ENCODE results near the gene SLC38A5. TPM values are rescaled to one million over a fixed set of nuclear protein-coding genes. Genes with fewer than 3 reads are reported as not detected.

SLC38A5 gene
- total RNA-seq, 3 donors from 2014 or later = 247 to 282 (median 271) TPM

DNA sequence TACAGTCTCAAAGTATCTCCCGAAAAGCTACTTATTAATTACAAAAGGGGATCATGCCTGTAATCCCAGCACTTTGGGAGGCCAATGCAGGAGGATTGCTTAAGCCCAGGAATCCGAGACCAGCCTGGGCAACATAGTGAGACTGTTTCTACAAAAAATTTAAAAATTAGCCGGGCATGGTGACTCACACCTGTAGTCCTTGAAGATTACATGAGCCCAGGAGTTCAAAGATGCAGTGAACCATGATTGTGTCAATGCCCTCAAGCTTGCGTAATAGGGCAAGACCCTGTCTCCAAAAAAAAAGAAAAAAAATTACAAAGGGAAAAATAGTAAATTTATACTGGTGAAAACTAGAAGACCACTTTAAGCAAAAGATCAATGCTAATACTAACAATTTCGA lies 35.4 kb upstream of the SLC38A5 start:
- H3K4me1 Mint-ChIP-seq (ENCODE audit: low read depth) = peaks cover 13% of the 10 kb centered on the region
- H3K27me3 Mint-ChIP-seq (ENCODE audit: low read depth) = no peaks in the 10 kb centered on the region
- no peak overlapping the region for H3K4me3 Mint-ChIP-seq
- H3K36me3 Mint-ChIP-seq (ENCODE audit: insufficient read depth) = no peaks in the 10 kb centered on the region
- H3K9me3 Mint-ChIP-seq = no peaks in the 10 kb centered on the region
- no peak for DNase-seq
- ATAC-seq = no peak

DNA sequence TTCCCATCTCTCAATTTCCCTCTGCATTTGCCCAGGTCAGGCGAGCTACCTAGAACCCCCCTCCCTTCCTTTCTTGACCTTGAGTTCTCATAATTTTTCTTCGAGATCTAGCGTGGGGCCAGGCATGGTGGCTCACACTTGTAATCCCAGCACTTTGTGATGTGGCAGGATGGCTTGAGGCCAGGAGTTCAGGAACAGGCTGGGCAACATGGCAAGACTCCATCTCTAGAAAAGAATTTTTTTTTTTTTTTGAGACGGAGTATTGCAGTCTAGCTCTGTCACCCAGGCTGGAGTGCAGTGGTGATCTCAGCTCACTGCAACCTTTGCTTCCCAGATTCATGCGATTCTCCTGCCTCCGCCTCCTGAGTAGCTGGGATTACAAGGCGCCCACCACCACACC lies 34.2 kb upstream of the SLC38A5 start:
- no peak for ATAC-seq
- Mint-ChIP-seq H3K4me1 (ENCODE audit: low read depth) (peaks cover 3% of the 10 kb centered on the region), H3K36me3 (ENCODE audit: insufficient read depth) (no peaks in the 10 kb centered on the region), H3K27me3 (ENCODE audit: low read depth) (no peaks in the 10 kb centered on the region), H3K9me3 (no peaks in the 10 kb centered on the region), H3K4me3 (no peak overlapping the region)
- DNase-seq = no peak

DNA sequence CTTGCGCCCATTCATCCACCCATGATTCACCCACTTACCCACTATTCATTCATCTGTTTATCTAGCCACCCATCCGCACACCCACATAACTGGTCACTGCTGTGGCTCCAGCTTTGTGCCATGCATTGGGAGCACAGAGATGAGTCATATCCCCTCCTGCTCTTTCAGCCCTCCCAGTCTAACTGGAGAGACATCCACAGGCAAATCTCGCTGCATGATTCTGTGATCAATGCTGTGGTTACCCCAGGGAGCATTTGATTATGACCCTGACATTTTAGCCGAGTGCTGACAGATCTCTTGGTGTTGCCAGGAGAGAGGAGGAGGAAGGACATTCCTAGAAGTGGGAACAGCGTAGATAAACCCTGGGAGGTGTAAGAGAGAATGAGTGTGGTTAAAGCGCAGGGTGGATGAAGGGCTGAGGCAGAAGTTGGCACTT lies 28.3 kb upstream of the SLC38A5 start:
- H3K36me3 Mint-ChIP-seq (ENCODE audit: insufficient read depth) = no peaks in the 10 kb centered on the region
- no peak overlapping the region for H3K4me3 Mint-ChIP-seq
- H3K4me1 Mint-ChIP-seq (ENCODE audit: low read depth) = no peaks in the 10 kb centered on the region
- no peak for ATAC-seq
- DNase-seq = no peak
- H3K9me3 Mint-ChIP-seq = no peaks in the 10 kb centered on the region
- no peaks in the 10 kb centered on the region for H3K27me3 Mint-ChIP-seq (ENCODE audit: low read depth)

DNA sequence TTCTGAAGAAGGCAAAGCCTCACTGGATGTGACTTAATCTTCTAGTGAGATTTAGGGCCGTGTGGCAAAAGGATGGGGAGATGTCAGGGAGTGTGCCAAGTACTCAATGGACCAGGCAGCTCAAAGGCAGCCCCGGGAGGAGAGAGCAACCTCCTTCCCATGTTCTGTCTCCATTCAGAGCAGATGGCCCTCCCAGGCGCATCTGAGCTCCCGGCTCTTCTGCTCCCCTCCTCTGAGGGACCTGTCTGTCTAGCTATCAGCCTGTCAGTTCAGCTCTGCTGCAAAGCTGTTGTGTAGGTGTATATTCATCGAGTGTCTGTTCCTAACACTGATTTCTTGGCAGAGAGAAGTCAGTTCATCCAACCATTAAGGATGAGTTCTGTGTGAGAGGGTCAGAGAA lies 27.8 kb upstream of the SLC38A5 start:
- ATAC-seq = no peak
- no peaks in the 10 kb centered on the region for H3K4me1 Mint-ChIP-seq (ENCODE audit: low read depth)
- no peaks in the 10 kb centered on the region for H3K36me3 Mint-ChIP-seq (ENCODE audit: insufficient read depth)
- no peak overlapping the region for H3K4me3 Mint-ChIP-seq
- no peaks in the 10 kb centered on the region for H3K27me3 Mint-ChIP-seq (ENCODE audit: low read depth)
- H3K9me3 Mint-ChIP-seq = no peaks in the 10 kb centered on the region
- no peak for DNase-seq

DNA sequence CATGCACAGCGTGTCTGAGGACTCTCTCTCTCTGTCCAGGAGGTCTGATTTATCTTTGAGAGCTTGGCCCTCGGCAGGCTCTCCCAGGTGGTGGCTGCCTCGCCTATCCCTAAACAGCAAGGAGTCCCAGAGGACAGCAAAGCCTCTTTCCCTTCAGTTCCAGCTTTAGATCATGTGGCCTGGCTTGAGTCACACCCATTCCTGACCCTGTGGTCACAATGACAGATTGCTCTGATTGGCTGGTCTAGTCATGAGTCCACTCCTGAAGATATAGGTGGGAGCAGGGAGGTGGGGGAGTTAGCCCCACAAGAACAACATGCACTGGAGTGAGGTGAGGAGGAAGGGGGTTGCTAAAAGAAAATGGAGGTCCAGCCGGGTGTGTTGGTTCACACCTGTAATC lies 26.6 kb upstream of the SLC38A5 start:
- no peak for ATAC-seq
- no peaks in the 10 kb centered on the region for H3K36me3 Mint-ChIP-seq (ENCODE audit: insufficient read depth)
- H3K9me3 Mint-ChIP-seq = no peaks in the 10 kb centered on the region
- no peak for DNase-seq
- H3K4me1 Mint-ChIP-seq (ENCODE audit: low read depth) = no peaks in the 10 kb centered on the region
- no peaks in the 10 kb centered on the region for H3K27me3 Mint-ChIP-seq (ENCODE audit: low read depth)
- H3K4me3 Mint-ChIP-seq = no peak overlapping the region

DNA sequence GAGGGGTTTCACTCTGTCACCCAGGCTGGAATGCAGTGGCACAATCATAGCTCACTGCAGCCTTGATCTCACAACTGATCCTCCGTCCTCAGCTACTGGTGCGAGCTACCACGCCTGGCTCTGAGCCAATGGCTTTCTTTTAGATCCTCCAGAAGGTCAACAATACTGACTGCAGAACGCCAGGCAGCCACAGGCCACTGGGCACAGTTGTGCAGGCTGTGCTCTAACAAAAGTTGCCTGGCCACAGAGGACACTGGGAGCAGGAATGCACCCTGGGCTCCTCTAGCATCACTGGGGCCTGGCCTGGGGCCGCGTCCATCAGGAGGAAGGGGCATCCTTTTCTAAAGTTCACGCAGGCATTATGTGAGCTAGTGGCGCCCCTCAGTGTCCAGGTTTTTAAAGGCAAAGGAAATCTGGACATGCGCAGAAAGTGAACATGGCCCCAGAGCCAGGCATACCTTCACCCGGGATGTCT lies 23.9 kb upstream of the SLC38A5 start:
- no peaks in the 10 kb centered on the region for H3K9me3 Mint-ChIP-seq
- H3K36me3 Mint-ChIP-seq (ENCODE audit: insufficient read depth) = no peaks in the 10 kb centered on the region
- ATAC-seq = no peak
- no peak for DNase-seq
- no peaks in the 10 kb centered on the region for H3K27me3 Mint-ChIP-seq (ENCODE audit: low read depth)
- no peak overlapping the region for H3K4me3 Mint-ChIP-seq
- no peaks in the 10 kb centered on the region for H3K4me1 Mint-ChIP-seq (ENCODE audit: low read depth)

DNA sequence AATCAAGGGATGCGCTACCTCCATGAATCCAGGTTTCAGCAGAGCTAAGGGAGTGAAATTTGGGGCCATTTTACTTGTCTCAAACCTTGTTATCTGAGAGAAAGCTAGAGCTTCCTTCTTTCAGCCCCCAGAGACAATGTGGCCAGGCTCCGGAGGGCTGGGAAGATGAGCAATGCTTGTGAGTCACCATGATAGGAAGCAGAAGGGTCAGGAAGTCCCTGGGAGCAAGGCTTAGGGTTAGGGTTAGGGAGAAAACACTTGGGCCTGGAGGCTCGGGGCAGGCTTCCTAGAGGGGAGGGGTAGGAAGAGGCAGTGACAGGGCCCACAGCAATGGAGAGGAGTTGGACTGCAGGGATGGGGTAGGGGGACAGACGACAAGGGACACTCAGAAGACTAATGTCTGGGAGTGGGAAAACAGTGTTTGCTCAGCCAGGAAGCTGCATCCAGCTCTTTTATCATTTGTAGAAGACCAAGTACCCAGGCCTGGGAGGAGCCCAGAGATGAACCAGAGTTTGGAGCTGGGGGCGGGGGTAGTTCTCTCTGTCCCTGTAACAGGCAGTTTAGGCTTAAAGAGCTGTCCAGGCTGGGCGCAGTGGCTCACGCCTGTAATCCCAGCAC lies 22.3 kb upstream of the SLC38A5 start:
- DNase-seq (no peak), ATAC-seq (no peak)
- Mint-ChIP-seq H3K4me3 (no peak overlapping the region), H3K4me1 (ENCODE audit: low read depth) (no peaks in the 10 kb centered on the region), H3K27me3 (ENCODE audit: low read depth) (no peaks in the 10 kb centered on the region), H3K36me3 (ENCODE audit: insufficient read depth) (no peaks in the 10 kb centered on the region), H3K9me3 (no peaks in the 10 kb centered on the region)

DNA sequence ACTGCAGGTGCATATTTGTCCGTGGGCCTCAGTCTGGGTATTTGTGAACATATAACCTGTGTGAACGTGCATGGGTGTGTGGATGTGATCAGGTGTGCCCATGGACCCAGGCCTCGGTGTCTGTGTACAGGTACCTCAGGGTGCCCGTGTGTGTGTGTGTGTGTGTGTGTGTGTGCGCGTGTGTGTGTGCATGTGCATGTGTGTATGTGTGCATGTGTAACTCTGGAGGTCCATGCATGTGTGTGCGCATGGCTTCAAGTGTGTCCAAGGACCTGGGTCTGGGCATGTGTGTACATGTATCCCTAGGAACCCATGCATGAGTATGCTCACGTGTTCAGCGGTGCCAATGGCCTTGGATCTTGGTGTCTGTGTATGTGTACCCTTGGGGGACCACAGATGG lies 21.7 kb upstream of the SLC38A5 start:
- DNase-seq (no peak), ATAC-seq (no peak)
- Mint-ChIP-seq H3K9me3 (no peaks in the 10 kb centered on the region), H3K27me3 (ENCODE audit: low read depth) (no peaks in the 10 kb centered on the region), H3K36me3 (ENCODE audit: insufficient read depth) (no peaks in the 10 kb centered on the region), H3K4me1 (ENCODE audit: low read depth) (no peaks in the 10 kb centered on the region), H3K4me3 (no peak overlapping the region)

DNA sequence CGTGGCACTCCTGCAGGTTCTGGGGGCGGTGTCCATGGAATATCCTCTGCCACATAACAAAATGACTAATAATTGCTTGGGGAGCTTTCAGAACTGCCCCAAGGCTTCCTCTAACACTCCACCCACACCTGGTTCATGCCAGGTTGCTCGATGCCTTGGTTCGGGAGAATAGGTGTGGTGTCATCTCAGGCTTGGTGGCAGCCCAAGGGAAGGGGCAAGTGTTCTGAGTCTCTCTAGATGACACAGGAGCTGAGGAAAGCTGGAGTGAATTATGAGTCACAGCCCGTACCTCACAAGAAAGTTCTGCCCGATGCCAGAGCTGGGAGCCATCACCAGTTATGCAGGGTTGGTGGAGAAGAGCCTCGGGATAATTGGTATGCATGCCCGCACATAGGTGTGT lies 20.6 kb upstream of the SLC38A5 start:
- Mint-ChIP-seq H3K9me3 (no peaks in the 10 kb centered on the region), H3K4me1 (ENCODE audit: low read depth) (no peaks in the 10 kb centered on the region), H3K4me3 (no peak overlapping the region), H3K36me3 (ENCODE audit: insufficient read depth) (no peaks in the 10 kb centered on the region), H3K27me3 (ENCODE audit: low read depth) (no peaks in the 10 kb centered on the region)
- DNase-seq (no peak), ATAC-seq (no peak)

DNA sequence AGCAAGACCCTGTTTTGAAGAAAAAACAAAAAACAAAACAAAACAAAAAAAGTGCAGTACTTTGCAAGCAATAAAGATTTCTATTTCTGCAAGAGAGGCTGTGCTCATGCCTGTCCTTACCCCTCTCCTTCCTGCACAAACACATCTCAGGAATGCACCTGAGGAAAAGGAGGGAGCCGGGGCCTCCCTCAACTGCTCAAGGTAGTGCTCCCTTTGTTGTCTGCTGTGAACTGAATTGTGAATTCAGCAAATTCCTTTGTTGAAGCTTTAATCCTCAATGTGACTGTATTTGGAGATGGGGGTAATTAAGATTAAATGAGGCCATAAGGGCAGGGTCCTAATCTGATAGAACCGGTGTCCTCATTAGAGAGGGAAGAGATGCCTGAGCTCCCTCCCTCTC lies 19.8 kb upstream of the SLC38A5 start:
- H3K36me3 Mint-ChIP-seq (ENCODE audit: insufficient read depth) = no peaks in the 10 kb centered on the region
- no peak overlapping the region for H3K4me3 Mint-ChIP-seq

DNA sequence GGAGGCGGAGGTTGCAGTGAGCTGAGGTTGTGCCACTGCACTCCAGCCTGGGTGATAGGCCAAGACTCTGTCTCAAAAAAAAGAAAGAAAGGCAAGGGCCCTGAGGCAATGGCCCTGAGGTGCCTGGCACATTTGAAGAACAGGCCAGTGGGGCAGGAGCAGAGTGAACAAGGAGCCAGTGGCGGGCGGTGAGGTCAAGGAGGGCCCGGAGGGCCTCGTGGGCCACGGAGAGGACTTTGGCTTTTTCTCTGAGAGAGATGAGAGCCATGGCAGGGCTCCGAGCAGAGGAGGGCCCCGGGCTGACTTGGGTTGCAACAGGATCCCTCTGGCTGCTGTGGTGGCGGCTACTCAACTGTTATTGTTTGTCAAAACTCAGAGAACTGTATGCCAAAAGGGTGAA lies 19.2 kb upstream of the SLC38A5 start:
- no peaks in the 10 kb centered on the region for H3K36me3 Mint-ChIP-seq (ENCODE audit: insufficient read depth)
- no peak for ATAC-seq
- H3K4me3 Mint-ChIP-seq = no peak overlapping the region

More for the DNA sequence above, 19.8 kb upstream of the SLC38A5 start:
- H3K9me3 Mint-ChIP-seq = no peaks in the 10 kb centered on the region
- no peaks in the 10 kb centered on the region for H3K27me3 Mint-ChIP-seq (ENCODE audit: low read depth)
- no peak for DNase-seq
- H3K4me1 Mint-ChIP-seq (ENCODE audit: low read depth) = no peaks in the 10 kb centered on the region
- ATAC-seq = no peak

DNA sequence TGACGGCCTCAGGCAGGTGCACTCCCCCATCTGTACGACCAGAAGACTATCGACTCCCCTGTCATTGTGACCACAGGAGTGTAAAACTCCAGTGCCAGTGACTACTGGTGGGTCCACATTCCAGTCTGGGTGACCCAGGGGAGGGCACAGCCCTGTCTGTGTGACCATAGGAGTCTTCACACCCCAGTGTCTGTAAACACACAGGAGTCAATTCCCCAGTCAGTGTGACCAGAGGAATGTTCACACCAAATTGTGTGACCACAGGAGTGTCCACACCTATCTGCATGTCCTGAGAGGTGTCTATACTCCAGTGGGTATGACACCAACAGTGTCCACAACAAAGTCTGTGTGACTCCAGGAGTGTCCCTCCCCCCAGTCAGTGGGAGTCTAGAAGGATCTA lies 18.0 kb upstream of the SLC38A5 start:
- H3K4me3 Mint-ChIP-seq = no peak overlapping the region
- H3K4me1 Mint-ChIP-seq (ENCODE audit: low read depth) = no peaks in the 10 kb centered on the region
- H3K9me3 Mint-ChIP-seq = no peaks in the 10 kb centered on the region
- H3K36me3 Mint-ChIP-seq (ENCODE audit: insufficient read depth) = no peaks in the 10 kb centered on the region
- DNase-seq = no peak
- ATAC-seq = no peak
- H3K27me3 Mint-ChIP-seq (ENCODE audit: low read depth) = no peaks in the 10 kb centered on the region

More for the DNA sequence above, 19.2 kb upstream of the SLC38A5 start:
- DNase-seq = no peak
- no peaks in the 10 kb centered on the region for H3K9me3 Mint-ChIP-seq
- no peaks in the 10 kb centered on the region for H3K4me1 Mint-ChIP-seq (ENCODE audit: low read depth)
- no peaks in the 10 kb centered on the region for H3K27me3 Mint-ChIP-seq (ENCODE audit: low read depth)

DNA sequence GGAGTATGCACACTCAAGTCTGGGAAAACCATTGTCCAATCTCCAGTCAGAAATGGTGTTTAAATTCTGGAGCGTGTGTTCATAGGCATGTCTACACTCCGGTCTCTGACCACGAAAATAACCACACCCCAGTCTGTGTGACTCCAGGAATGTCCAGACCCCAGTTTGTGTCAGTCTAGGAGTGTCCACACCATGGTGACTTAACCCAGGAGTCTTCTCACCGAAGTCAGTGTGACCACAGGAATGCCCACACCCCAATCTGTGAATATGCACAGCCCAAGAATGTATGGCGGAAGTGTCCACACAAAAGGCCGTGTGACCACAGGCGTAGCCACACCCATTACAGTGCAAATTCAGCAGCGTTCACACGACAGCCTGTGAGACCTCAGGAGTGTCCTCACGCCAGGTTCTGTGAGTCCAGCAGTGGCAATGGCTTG lies 17.3 kb upstream of the SLC38A5 start:
- no peak overlapping the region for H3K4me3 Mint-ChIP-seq
- no peaks in the 10 kb centered on the region for H3K9me3 Mint-ChIP-seq
- no peaks in the 10 kb centered on the region for H3K4me1 Mint-ChIP-seq (ENCODE audit: low read depth)
- no peak for ATAC-seq
- H3K27me3 Mint-ChIP-seq (ENCODE audit: low read depth) = no peaks in the 10 kb centered on the region
- DNase-seq = no peak
- no peaks in the 10 kb centered on the region for H3K36me3 Mint-ChIP-seq (ENCODE audit: insufficient read depth)

DNA sequence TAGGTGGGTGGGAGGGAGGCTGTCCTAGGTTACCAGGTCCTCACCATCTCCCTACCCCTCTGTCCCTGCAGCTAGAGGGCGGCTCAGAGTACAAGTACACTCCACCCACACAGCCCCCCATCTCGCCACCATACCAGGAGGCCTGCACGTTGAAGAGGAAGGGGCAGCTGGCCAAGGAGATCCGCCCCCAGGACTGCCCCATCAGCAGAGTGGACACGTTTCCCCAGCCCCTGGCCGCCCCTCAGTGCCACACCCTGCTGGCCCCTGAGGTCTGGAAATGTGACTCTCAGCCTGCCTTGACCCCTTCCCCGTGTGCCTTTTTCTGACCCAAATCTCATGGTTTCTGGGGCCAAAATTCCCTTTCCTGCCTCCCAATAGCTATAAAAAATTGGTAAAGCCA lies 12.5 kb upstream of the SLC38A5 start:
- Mint-ChIP-seq H3K4me1 (ENCODE audit: low read depth) (peaks cover 18% of the 10 kb centered on the region), H3K9me3 (no peaks in the 10 kb centered on the region), H3K36me3 (ENCODE audit: insufficient read depth) (peaks cover 8% of the 10 kb centered on the region), H3K4me3 (no peak overlapping the region), H3K27me3 (ENCODE audit: low read depth) (no peaks in the 10 kb centered on the region)
- DNase-seq = no peak
- no peak for ATAC-seq

DNA sequence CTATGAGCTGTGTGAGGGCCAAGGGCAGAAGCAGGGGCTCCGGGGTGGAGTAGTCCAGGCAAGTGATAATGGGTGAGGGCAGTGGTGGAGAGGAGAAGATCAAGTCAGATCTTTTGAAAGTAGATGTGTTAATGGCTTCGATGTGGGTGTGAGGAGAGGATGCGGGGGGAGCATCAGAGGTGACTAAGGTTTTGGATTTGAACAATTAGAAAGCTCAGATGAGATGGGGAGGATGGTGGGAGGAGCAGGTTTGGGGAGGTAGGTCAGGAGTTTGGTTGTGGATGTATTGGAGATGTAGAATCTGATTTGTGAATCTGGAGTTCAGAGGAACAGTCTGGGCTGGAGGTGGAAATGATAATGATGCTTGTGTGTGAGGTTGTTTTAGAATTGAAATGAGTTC lies 10.5 kb upstream of the SLC38A5 start:
- DNase-seq = no peak
- Mint-ChIP-seq H3K4me3 (no peak overlapping the region), H3K27me3 (ENCODE audit: low read depth) (no peaks in the 10 kb centered on the region), H3K9me3 (no peaks in the 10 kb centered on the region), H3K4me1 (ENCODE audit: low read depth) (peaks cover 27% of the 10 kb centered on the region), H3K36me3 (ENCODE audit: insufficient read depth) (peaks cover 10% of the 10 kb centered on the region)
- no peak for ATAC-seq

DNA sequence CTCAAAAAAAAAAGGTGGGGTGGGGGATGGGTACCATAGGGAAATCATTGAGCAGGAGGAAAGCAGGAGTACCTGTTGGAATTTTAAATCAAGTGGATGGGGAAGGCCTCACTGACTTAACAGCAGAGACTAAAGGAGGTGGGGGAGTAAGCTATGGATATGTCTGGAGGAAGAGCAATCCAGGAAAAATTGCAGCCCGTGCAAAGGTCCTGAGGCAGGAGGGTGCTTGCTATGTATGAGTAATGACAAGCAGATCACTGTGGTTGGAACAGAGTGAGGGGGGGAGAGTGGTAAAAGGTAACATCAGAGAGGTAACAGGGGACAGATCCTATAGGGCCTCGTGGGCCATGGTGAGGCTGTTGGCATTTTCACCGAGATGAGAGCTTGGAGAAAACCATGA lies 10.1 kb upstream of the SLC38A5 start:
- no peak overlapping the region for H3K4me3 Mint-ChIP-seq
- peaks cover 28% of the 10 kb centered on the region for H3K4me1 Mint-ChIP-seq (ENCODE audit: low read depth)
- no peak for DNase-seq
- H3K27me3 Mint-ChIP-seq (ENCODE audit: low read depth) = no peaks in the 10 kb centered on the region
- no peak for ATAC-seq
- H3K36me3 Mint-ChIP-seq (ENCODE audit: insufficient read depth) = peaks cover 10% of the 10 kb centered on the region
- no peaks in the 10 kb centered on the region for H3K9me3 Mint-ChIP-seq

Measured in activated T-cell treated with anti-CD3 and anti-CD28 coated beads, Interleukin-2, amount 50 U/mL, for 4 hours (primary cell).